Measurements from ENCODE around the gene DIAPH3.

DIAPH3 gene

DNA sequence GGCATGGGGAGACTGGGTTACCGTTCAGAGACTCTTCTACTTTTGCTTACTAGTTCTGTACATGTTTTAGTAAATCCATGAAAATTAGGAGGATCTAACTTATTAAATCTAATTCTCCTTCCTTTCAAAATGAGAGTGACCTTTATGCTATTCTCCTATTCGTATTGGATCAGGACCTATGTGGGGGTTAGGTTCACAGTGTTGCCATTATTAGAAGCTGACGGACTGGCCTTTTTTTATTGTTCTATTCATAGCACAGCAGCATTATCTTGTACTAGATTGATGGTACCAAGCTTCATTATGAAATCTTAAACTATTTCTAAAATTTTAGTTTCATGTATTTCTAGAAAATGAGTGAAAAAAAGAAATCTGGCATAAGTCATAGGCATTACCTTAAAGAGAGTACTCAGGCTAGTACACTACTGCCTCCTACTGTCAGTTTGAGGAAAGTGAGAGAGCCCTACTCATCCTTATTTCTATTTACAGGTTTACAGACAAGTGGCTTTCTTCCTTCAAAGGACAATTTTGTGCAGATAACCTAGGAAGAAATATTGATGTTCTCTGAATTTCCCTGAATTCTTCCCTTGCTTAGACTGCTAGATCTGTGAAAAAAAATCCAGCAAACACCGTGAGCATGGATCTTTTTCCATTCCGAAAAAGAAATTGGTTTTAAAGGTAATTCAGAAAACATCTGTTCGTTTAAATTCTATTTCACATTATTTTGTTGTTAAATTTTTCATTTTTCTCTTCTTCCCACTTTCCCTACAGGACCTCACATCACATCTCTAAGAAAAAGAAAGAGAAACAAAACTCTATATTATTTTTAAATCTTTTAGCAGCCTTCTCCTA is 485.5 kb downstream of the DIAPH3 start:
- no peak for DNase-seq (ENCODE audit: low read depth in 2 of 2)

DNA sequence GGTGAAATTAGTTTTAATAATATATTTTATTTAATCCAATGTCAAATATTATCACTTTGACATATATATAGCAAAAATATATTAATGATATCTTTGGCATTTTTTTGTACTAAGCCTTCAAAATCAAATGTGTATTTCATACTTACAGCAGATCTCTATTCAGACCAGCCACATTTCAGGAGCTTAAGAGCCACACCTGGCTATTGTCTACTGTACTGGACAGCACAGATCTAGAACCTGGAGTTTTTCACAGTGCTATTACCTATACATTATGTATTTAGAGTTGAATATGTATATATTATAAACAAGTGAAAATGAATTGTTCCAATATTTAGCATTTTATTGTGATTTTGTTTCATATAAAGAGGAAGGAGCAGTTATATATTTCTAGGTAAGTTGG is 486.3 kb downstream of the DIAPH3 start:
- no peak for DNase-seq (ENCODE audit: low read depth in 2 of 2)

DNA sequence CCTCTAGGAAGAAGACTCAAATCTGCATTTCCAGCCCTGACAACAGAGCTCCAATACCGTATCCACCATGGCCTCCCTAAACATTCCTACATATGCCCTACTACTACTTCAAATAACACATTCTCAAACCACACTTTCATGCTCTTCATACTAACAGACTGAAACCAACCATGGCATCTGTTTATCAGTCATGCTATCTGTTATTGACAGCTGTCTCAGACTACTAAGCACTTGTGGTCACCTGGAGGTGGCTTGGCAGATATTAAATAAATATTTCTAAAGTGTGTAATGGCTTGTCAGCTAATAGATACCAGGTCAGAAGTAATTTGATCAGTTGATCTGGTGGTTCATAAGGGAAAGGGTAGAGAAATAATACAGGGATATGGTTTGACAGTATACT is 489.1 kb downstream of the DIAPH3 start:
- no peak for DNase-seq (ENCODE audit: low read depth in 2 of 2)

DNA sequence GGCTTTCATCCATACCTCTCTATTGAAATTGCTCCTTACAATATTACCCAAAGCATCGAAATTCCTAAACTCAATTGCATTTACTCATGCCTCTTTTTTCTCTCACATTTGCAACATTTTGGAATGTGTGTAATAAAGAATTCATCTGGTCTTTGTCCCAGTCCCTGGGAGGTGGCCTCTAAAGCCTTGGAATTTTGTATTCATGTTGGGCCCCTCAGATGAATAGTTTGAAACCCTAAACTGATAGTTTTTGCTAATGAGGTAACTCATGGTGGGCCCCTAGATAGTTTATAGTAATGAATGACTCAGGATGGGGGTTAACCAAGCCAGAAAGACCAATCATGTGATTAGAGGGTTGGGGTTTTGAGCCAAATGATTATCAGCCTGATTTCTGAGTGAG is 490.4 kb downstream of the DIAPH3 start:
- DNase-seq (ENCODE audit: low read depth in 2 of 2), result no peak

DNA sequence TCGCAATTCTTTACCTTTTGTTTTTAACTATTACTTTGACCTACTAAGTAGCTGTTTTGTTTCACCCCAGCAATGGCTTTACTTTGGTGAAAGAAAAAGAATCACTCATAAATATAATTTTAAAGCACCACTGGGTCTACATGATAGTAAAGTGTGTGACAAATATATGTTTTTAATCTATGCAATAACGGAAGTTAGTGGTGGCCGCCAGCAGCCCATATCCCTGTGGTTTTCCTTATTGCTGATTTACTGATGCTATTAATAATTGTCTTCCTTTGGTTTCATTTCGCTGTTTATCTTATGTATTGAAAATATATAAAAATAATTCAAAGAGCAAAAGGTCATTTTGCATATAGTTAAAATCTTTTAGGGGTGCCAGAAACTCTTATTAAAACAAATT is 491.3 kb downstream of the DIAPH3 start:
- no peak for DNase-seq (ENCODE audit: low read depth in 2 of 2)

DNA sequence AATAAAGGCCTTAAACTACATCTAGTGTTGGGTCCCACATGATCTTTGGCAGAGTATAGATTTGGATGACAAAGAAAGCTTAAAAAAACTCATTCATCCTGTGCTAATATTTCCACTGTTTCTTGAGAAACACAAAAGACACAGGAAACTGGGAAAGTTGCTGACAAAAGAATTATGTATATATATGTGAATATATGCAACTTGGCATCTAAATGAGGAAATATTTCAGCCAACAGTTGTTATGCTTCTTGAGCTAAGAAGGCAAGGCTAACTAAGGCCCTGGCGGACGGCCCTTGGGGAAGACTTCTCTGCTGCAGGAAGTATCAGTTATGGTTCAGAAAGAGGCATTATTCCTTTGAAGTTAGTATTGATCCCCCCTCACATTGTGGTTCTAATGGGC is 491.8 kb downstream of the DIAPH3 start:
- DNase-seq (ENCODE audit: low read depth in 2 of 2), result no peak

DNA sequence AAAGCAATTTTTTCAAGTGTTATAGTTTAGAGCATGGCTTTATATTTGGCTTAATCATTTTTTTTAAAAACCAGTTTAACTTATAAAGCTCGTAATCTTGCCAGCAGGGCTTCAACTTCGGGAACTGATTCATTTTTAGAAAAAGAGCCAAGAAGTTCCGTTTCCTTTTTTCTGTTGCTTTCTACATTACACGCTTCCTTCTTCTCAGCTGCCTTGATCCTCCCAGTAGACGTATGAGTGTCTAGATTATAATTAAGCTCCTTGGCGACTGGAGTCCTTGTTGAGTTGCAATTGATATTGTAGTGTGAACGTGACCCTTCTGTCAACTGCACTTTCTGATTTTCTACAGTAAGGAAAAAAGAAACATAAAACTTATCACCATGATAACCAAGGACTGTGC is 497.2 kb downstream of the DIAPH3 start:
- DNase-seq (ENCODE audit: low read depth in 2 of 2), result no peak

DNA sequence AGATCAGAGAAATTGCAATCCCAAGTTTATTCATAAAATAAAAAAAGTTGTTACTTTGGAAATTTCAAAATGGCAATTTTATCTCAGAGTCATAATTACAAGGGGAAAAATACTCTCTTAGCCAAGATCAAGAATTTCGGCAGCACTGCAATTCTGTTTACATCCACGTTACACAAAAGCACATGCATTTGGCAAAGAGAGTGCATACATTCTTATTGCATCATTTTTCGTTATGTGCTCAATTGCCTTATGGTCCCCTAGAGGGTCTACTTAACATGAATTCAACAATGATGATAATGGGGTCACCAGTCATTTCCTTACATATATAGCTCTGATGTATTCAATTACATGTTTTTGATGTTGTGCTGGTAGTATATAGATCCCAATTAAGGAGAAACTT is 498.0 kb downstream of the DIAPH3 start:
- no peak for DNase-seq (ENCODE audit: low read depth in 2 of 2)

DNA sequence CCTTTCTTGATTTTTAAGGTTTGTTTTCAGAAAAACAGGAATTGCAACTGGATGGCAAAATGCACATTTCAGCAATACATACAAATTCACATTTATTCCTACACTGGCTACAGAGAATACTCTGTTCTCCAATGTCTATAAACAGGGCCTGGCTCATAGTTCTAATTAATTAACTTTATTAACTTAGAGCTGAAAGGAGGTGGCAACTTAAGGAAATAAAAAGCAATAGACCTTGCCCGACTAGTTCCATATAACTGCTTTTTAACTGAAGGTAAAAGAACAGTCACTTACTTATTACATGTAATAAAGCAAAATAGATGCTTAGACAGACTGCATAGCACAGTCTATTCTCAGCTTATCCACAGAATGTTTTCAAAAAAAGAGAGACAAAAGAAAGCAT is 498.5 kb downstream of the DIAPH3 start:
- DNase-seq (ENCODE audit: low read depth in 2 of 2), result no peak

DNA sequence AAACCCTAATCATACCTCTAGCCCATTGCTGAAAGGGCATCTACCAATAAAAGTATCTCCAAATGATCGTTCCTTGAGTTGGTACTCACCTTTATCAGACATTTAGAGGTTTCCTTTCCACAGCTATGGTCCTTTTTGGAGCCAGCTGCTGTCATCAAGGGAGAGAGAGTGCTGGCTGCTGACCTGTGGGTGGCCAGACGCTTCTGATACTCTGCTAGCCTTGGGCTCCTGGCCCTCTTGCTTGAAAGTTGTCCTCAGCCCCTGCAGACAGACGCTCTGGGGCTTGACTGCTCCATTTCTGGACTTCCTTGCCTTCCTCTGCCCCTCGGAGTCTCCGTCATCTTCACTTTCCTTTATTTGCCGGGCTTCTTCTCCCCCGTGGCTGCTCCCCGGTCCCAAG is 499.1 kb downstream of the DIAPH3 start:
- no peak for DNase-seq (ENCODE audit: low read depth in 2 of 2)

DNA sequence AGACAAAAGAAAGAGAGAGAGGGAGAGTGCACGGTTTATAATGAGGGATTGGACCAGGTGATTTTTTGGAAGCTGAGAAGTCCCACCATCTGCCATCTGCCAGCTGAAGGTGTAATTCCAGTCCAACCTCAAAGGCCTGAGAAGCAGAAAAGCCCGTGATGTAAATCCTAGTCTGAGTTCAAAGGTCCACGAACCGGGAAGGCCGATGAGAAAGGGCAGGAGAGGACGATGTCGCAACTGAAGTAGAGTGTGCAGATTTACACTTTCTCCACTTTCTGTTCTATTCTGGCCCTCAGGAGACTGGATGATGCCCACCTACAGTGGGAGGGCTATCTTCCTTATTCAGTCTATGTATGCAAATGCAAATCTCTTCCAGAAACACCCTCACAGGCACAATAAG is 500.0 kb downstream of the DIAPH3 start:
- DNase-seq (ENCODE audit: low read depth in 2 of 2), result no peak

DNA sequence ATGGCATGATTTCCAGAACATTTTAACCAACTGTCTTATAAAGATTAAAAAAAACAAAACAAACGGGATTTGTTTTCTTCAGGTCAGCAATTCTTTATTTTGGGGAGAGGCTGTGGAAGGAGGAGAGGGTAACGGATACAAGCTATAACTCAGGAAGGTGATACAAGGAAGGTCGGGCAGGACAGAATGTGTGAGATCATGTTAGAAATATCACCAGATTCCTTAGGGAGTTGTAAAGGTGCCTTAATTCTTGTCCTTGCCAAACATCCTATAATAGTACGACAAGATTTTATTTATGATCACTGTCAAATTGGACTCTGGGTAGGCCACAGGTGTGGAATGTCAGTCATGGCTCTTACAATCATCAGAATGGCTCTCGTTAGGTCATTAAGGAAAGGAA is 503.1 kb downstream of the DIAPH3 start:
- DNase-seq (ENCODE audit: low read depth in 2 of 2), result no peak

DNA sequence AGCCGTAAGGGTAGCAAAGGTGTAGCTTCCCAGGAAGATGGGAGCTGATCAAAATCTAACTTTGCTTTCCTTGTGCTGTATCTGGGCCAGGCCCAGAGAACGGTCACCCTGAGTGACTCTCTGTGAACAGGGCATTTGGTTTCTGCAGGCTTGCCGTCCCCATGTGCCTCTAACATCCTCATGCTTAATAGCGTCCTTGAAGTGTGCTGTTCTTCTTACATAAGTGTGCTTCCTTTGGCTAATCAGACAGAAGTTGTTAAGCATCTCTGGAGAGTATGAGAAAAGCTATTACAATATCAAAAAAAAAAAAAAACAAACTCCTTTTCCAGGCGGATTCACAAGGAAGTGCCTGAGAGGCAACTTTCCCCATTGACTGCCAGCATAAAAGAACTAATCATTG is 503.7 kb downstream of the DIAPH3 start:
- no peak for DNase-seq (ENCODE audit: low read depth in 2 of 2)

DNA sequence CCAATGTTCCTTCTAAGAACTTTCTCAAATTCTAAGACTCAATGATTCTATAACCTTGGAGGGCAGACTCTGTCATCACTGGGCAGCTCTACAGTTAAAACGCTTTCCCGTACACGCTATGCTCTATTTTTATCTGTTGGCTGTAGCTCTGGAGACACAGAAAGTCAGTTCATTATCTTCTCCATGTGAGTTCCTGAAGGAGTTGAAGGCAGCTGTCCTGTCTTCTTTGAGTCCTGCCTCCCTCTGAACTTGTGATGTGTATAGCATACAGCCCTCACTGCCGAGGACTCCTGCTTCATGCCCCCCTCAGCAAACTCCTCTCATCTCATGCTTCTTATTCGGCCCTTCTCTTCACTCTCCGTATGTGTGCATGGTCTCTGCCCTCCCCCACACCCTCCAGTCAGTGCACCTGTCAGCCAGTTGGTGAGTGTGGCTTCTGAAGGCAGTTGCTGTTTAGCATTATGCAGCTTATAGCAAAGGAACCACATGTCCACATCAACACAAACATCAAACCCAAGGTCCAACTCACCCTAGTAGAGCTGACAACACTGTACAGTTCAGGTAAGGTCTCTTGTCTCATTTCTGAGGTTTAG is 504.9 kb downstream of the DIAPH3 start:
- no peak for DNase-seq (ENCODE audit: low read depth in 2 of 2)

DNA sequence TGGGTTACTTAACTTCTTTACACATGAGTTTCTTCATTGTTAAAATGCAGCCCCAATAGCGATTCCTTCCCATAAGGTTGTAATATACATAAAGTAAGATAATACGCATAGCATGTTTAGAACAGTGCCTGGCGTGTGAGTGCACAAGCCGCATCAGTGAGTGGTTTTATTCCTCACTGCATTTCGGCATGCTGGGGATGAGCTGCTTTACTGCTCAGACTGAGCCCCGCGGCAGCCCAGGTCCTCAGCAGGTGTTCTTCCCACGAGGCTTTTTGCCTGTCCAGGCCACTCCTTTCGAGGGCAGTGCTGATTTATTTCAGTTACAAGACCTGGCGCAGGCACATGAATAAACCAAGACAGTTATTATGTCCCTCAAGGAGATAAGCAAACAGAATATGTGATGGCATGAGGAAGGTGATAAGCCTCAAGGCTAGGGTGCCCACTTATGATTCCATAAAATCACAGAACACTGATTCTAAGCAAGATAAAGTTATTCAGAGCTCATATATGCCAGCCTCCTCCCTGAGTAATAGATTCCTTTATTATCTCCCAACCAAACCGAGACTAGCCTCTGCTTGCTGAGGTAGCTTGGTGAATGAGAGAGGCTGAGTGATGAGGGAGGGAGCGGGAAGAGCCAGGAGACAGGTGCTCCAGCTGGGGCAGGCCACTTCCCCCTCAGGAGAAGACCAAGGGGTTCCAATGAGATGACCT is 505.5 kb downstream of the DIAPH3 start:
- no peak for DNase-seq (ENCODE audit: low read depth in 2 of 2)

DNA sequence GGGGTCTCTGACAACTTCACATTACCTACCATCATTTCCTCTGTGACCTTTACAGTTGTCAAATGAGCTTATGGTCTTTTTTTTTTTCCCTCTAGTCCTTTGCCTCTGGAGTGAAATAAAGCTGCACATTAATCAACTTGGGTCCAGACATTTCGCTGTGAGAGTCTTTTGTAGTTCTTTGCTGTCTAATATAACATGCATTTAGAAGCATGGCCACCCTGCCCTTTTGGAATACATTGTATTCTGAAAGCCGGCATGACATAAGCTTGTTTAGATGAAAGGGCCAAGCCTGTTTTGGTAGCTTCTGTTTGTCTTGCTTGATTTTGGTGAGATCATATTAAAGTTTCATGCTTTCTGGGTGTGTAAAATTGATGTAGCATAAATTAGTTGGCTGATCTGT is 509.8 kb downstream of the DIAPH3 start:
- no peak for DNase-seq (ENCODE audit: low read depth in 2 of 2)

DNA sequence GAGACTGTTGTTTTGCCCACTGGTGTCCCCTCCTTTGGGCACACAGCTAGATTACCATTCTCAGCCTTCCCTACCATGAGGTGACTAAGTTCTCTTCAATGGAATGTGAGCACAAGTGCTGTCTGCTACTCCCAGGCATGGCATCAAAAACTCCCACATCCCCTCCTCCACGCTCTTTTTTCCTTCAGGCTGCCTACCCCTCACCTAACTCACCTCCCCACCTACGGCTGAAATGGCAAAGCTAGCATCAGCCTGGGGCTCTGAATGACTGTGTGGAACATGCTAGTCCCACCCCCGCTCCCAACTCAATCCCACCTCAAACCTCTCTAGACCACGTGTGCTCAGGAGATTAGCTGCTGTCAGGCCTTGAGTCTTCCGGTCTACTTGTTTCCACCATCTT is 512.2 kb downstream of the DIAPH3 start:
- DNase-seq (ENCODE audit: low read depth in 2 of 2), result no peak

DNA sequence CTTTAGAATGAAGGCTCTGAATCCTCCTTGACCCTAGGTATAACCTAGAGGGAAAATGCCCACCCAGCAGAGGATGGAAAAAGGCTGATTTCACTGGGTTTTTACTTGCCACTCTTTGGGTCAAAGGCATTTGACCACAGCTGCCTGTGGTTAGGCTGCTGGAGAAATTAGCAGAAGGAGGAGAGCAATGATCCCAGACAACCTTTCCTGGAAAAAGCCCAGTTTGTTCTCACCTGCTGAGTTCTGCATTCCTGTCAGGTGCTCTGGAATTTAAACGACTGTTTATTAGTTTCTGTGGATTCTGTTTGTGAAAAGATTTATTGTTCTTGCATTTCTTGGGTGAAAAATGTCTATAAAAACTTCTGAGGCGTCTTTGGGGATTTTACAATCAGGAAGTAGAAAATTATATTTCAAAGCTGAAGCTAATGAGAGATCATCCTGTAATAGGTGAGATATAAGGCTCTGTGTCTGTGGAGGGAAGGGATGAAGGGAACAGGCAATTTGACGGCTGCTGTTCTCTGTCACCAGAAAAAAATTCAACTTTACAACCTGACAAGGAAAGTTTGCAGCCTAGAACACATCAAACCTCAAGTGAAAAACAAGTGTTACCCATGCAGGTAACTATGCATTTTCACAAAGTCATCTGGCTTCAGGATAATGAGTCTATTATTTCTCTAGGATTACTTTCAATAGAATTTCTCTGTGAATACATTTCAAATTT is 519.7 kb downstream of the DIAPH3 start:
- DNase-seq (ENCODE audit: low read depth in 2 of 2), result no peak

DNA sequence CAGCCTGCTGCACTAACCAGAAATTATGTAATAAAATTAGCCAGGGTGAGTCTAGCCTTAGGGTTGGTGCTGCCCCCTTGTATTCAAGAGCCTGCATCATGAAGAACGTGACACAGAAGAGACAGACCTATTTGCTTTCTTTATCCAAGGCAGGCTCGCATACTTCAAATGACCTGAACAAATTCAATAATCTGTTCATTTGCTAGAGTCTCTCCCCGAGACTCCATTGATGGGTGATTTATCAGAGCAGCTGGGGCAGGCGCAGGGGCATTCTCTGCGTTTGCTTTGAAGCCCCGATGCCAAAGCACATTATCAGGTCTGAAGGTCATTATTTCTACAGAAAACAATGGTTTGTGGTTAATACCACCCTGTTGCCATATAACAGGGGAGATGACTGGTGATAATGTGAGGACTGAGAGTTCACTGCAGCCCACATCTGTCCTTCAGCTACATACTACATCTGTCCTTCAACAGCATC is 520.3 kb downstream of the DIAPH3 start:
- DNase-seq (ENCODE audit: low read depth in 2 of 2), result no peak

DNA sequence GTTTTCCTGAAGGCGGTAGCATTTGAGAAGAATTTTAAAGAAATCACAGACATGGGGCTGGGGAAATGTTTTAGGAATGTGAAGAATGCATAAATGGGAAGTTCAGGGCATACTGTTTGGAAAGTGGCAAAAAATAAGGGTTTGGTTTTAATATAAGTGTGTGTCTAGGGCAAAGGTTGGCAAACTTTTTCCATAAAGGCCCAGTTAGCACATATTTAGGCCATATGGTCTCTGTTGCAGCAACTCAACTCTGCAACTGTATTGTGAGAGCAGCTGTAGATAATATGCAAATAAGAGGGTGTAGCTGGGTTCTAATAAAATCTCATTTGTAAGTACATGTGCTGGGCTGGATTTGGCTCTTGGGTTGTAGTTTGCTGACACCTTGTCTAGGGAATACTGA is 521.9 kb downstream of the DIAPH3 start:
- no peak for DNase-seq (ENCODE audit: low read depth in 2 of 2)

DNA sequence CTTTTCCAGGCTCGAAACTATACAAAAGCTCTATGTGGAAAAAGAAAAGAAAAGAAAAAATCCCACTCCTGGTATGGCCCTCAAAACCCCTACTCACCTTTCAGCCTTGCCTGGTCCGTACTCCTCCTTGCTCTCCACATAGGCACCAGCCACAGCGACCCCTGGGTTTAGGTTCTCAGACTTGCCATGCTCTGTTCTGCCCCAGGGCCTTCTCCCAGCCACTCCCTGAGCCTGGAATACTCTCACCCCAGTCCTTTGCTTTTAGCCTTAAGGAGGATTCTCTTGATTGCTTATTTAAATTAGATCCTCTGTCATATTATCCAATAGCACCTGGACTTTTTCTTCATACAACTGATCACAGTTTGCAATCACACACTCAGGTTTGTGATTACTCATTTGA is 522.5 kb downstream of the DIAPH3 start:
- no peak for DNase-seq (ENCODE audit: low read depth in 2 of 2)

DNA sequence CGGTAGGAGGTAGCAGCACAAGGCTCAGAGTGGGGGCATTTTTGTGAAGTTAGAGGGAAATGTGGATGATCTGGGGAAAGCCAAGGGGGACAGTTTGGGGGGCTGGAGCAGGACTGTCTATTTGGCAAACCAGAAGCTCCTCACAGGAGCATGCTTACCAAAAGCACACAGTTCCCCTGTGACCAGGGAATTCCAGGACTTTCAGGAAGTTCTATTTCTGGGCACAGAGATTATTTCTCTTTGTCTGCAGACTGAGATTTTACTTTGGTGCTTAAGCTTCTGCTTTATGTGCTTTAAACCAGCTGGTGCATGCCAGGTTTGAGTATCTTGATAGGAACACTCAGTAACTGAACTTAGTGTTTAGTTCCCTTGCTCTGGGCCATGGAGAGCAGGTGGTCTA is 525.3 kb downstream of the DIAPH3 start:
- DNase-seq (ENCODE audit: low read depth in 2 of 2), result no peak

Measured in stimulated activated CD4-positive, alpha-beta T cell treated with anti-CD3 and anti-CD28 coated beads, Interleukin-4, amount 100 ng/mL, for 48 hours (primary cell).